C4-2B (cell line): Measurements from ENCODE around the gene SLC26A2.

ENCODE experiments used
- CTCF ChIP-seq: fragments of 450-650 bp; conservative IDR thresholded peaks from 2 replicates; pipeline ENCODE4 v1.5.1; 2017; ENCODE audit warnings: mild to moderate bottlenecking
- ZFX ChIP-seq: fragments of 450-650 bp; IDR thresholded peaks from 2 replicates; pipeline ENCODE4 v1.6.1; 2017

GRCh38 chr5:149913436-149914419 lies 46.8 kb upstream of the SLC26A2 start:
- no peak for TF ChIP-seq CTCF
- TF ChIP-seq ZFX, result no peak
